ENCODE results near the gene SHH.
"Not testable (repeated sequence)": the region's sequence is repeated elsewhere in the genome, so short reads cannot be mapped to it uniquely, and the experiment has no call there.

SHH gene

DNA sequence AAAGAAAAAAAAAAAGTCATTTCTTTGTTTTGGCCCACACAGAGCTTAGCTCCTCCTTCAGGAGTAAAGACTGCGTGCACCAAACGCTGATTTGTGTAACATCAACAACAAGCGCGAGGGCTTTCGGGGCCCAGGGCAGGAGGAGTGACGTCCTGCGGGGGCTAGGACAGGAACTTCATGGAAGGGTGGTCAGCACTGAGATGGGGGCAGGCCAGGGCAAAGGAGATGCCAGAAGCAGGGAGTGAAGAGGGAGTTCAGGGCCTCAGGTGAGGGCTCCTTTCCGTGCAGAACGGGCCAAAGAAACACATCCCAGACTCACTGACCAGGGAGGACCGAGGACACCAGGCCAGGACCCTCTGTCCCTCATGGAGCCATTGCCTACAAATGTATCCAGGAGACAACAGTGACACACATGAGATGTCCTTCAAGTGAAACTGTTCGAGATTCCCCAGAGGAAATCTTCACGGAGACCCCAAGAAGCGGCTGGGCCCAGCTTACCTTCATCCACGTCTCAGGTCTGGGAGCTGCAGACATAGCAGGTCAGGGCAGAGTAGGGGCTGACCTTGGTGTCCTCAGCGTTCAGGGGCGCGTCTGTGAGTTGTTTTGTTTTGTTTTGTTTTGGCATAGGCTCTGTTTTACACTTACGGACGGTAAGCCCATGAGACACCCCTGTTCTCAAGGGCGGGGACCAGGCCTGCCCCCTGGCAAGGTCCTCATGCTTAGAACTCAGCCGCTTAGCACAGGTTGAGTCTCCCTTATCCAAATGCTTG is 30.4 kb upstream of the SHH start:
- no peak for DNase-seq (ENCODE audit: low spot score)

DNA sequence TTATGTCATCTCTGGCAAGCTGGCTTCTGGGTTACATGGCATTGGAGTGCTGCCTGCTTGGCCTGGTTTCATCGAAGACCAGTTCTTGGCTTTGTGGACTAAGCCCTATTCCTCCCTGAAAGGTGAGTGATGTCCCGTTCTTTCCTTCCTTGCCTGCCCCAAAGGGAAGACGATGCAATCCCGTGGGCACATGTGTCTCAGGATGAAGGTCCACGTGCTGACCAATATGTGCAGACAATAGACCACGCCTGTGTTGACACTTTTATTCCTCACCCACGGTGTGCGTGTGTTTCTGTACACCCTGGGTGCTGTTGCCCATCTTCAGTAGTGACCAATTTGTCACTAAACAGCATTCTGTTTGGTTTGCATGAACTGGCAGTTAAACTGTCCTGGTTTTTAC is 28.6 kb upstream of the SHH start:
- DNase-seq (ENCODE audit: low spot score) = no peak

DNA sequence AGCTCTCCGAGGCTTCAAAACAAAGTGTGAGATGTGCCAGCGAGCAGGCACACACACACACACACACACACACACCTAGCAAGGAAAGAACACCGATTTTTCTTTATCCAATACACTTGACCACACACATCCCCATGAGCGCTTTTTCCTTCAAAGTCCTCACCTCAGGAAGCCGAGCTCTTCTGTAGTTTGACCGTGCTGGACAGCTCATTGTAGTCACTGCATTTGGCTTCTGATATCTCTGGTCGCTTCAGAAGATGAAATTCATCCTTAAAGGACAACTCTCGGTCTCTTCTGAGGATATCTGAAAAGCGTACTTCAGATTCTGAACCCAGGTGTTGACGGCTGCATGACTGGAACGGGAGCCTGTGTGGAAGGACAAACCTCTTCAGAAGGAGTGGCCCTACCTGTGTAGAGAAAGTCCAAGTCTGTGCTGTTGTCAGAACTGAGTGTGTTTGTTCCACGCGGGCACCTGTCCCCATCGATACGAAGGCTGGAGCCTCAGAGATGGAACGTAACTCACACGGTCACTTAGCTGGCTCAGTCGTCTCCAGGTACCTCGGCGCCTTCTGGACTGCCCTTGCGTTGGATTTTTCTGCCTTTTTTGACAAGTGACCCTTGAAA is 28.1 kb upstream of the SHH start:
- no peak for DNase-seq (ENCODE audit: low spot score)

DNA sequence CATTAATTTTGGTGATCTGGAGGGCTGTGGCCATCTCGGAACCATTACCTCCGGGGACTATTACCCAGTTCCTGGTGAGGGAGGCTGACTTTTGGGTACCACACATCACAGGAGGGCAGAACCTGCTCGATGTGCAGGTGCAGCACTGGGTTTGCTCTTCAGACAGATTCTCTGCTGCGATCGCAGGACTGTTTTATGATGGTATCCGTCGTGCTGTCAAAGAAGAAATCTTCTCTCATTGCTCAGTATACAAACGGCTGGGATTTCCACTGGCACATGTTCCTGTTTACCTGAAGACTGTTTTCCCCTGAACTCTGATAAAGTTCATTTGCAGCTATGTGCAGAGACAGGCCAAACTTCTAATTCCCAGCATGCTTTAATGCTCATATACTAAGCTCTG is 27.2 kb upstream of the SHH start:
- DNase-seq (ENCODE audit: low spot score) = no peak

DNA sequence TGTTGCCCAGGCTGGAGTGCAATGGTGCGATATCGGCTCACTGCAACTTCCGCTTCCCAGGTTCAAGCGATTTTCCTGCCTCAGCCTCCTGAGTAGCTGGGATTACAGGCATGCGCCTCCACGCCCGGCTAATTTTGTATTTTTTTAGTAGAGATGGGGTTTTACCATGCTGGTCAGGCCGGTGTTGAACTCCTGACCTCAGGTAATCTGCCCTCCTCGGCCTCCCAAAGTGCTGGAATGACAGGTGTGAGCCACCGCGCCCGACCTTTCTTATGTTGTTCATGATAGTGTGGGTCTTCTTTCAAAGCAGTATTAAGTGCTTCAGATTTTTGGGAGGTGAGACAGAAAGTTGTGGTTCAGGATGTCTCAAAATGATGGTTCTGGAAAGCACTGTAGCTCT is 26.0 kb upstream of the SHH start:
- not testable (repeated sequence) for DNase-seq (ENCODE audit: low spot score)

DNA sequence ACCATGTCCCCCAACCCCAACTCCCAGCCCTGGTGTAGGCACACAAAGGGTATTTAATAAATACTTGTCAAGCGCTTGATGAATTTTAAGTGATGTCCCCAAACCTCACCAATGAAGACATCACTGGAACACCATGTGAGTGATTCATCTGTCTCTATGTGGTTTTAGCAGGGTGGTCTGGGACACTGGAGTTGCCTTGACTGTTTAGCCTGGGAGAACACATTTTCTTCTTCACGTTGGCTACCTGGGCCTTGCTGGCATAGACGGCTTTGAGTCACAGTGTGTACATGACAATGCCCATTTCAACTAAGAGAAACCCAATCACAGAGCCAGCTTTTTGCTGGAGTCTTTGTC is 24.8 kb upstream of the SHH start:
- DNase-seq (ENCODE audit: low spot score) = no peak

DNA sequence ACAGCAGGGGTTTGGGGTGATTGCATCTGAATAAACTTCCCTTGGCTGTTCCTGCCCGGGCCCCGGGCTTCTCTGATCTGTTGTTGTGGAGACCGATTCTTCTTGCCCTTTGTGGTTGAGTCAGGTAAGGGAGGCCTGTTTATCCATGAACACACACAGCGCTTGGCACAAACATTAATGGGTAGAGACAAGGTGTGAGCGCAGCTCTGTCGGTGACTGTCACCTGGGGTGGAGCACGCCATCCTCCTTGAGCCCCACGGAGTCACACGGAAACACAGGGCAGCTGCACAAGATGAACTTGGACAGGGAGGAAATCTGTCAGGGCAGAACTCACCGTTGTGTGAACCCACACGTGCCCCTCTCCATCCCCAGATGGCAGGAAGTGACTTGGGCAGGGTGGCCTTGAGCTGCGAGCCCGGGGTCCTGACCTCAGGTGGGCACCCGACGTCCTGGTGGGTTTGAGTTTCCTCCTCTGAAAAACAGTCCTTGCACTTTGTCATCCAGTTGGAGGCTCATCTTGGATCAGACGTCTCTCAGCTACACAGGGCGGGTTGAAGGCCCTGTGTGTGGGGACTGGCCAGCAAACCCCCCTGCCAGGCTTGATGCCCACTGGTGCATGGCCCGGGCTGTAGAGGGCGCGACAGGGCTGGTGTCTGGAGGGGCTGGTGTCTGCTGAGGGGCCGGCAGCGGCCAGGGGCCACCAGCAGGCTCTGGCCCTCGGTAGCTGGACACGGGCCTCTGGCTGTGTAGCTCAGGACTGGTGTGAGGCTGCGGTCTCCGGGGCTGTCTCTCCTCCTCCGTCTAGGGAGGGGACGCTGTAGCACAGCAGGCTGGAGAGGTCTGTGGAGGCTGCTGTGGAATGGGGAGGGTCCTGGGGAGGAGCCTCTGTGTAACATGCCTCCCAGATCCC is 24.2 kb upstream of the SHH start:
- no peak for DNase-seq (ENCODE audit: low spot score)

DNA sequence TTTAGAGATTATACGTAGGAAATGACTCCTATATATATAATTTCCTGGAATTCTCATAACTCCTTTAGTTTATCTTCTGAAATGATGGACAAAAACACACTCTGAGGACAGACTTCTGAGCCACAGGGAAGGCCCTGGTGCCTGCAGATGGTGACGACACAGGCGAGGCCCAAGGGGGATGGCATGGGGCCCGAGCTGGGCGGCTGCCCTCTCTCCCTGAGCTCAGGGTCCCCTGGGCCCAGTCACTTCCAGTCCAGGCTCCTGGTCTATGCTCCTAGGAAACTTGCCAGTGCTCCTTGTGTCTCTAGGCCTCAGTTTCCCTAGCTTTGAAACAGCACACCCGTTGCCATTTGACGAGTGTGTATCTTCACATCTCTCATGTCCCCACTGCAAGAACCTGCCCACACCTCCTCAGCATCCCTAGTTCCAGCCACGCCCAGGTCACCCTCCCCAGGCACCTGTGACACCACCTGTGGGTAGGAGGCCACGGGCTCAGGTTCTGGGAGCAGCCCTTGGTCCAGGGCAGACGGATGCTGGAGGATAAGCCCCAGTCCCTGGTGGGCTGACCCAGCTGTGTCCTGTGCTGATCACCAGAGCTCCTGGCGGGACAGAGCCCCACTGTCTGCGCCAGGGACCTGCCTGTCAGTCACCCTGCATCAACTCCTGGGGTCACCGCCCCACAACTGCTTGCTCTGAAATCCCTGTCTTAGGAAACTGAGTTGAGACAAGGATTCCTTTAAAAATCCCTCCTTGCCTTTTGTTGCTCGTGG is 23.4 kb upstream of the SHH start:
- DNase-seq (ENCODE audit: low spot score) = no peak

DNA sequence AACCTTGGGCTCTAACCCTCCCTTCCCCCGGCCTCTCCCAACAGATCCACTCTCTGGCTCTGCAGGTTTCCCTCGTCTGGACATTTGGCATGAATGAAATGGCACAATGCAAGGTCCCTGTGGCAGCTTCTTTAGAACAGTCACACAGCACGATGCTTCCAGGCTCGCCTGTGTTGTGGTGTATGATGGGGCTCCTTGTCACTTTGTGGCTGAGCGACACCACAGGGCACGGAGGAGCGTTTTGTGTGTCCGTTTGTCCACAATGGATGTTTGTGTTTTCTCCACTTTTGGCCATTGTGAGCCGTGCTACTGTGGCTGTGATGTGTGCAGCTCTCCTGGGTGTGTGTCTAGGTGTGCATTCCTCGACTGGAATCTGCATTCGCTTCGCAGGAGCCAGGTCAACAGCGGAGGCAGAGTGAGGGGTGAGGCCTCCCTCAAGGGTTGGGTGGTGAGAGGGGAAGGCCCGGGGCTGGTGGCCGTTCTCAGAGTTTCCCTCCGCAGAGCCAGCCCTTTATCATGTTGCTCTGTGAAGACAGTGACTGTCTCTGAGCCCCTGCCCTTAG is 22.3 kb upstream of the SHH start:
- DNase-seq (ENCODE audit: low spot score) = no peak

DNA sequence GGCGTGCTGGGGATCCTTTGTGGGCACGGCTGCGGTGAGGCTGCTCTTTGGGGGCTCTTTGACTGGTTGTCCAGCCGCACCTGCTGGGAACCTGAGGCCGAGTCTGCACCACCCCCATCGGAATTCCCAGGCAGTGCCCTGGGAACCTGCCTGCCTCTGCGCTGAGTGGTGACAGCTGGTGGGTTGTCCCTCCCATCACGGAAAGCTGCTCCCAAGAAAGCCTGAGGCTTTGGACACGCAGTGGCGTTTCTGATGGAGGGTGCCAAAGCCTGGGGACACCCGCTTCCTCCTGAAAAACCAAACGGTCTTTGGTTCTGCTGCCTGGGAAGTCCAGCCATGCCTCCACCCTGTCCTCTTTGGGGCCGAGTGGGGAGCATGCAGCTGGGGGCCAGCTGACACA is 21.4 kb upstream of the SHH start:
- DNase-seq (ENCODE audit: low spot score) = no peak

DNA sequence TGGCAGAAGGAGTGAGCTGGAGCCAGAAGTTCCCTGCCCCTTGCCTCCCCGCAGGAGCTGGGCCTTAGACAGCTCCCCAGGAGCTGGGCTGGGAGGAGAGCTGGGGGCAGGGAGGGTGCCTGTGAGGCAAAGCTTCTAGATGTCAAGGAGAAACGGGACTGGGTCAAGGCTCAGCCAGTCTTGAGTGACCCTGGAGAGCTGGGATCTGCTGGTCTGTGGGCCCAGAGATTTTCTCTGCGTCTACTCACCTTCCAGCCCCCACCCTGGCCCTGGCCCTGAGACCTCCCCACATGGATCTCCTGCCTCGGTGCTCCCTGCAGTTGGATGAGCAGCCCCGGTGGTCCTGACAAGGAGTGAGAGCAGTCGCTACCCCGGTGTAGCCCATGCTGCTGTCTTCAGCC is 20.3 kb upstream of the SHH start:
- no peak for DNase-seq (ENCODE audit: low spot score)

DNA sequence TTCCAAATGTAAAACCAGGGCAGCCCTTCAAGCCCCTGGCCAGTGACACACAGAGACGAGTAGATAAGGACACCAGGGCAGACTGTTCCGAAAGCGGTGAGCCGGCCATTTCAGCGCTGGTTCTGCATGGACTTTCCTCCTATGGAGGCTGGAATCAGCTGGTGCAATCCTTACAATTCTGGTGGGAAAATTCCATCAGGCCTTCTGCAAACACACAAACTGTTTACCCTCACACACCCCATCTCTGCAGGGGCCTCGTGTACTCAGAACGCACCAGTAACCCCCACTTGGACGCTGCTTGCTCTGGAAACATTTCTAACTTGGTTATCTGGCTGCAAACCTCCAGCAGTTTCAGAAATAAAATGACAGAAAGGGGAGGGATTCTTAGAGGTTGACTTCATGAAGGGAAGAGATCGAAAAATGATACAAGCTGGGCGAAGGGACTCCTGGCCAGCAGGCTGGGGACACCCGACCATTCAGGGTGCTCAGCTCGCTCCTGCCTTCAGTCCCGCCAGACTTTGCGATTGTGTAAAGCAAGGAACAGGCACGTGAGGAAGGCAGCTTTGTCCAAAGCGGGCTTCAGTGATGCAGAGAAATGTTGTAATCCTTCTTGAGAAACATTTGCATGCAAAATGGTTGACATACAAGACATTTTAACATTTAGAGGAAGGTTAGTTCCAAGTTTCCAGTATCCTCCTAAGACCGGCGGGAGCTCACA is 19.7 kb upstream of the SHH start:
- no peak for DNase-seq (ENCODE audit: low spot score)

DNA sequence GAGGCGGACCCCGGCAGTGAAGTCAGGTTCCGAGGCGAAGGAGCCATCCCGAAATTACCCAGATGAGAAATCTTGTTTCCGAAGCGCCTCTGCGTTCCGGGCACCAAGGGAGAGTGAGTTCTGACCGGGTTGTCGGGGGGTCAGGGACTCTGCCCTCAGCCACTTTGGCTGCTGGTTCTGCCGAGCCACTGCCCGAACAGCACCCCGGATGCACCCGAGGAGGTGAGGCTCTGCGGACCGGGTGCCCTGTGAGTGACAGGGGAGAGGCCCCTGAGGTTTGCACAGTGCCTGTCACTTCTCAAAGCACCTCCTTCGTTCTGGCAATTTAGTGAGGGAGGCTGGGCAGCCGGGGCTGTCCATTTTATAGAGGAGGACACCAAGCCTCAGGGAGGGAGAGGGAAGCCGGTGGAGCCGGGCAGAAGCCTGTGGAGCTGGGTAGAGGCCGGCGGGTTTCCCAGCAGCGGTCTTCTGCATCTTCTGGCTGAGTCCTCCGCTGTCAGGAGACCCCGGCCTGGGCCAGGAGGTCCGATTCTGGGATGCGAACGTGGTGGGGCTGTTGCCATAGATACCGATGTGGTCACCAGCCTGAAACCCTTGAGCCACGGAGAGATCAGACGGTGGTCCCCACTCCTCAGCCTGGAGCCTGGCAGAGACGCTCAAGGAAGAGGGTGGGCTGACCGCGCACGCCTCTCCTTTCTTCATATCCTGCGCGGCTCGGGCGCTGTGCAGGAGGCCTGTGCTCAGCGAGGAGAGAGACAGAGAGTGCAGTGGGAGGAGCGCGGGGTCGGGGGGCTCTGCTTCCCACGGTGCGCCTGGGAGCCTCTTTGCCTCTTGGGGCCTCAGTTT is 18.9 kb upstream of the SHH start:
- no peak for DNase-seq (ENCODE audit: low spot score)

DNA sequence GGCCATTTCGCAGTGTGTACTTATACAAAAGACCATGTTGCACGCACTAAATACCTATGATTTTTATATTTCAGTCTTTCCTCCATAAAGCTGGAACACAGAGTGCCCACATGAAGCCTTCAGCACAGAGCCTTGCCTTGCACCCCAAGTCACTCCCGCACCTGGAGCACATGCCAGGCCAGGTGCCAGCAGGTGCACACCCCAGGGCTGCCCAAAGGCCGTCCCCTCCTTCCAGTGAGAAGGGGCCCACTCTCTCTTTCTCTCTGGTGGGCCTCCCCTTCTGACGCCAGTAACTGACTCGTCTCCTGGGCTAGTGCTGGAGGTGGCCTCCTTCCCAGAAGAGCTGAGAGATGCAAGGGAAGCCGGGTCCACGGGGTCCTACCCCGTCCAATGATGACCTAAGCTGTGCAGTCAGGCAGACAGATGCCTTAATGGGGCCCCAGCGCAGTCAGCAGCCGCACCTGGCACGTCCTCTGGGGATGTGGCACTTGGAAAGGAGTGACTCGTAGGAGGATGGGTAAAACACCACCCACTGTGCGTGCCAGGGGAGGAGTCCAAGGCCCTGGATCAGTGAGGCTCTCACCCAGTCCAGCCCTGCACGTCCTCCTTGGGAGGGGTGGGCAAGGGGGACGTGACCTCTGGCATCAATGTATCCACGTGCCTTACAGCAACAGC is 17.7 kb upstream of the SHH start:
- DNase-seq (ENCODE audit: low spot score) = no peak

DNA sequence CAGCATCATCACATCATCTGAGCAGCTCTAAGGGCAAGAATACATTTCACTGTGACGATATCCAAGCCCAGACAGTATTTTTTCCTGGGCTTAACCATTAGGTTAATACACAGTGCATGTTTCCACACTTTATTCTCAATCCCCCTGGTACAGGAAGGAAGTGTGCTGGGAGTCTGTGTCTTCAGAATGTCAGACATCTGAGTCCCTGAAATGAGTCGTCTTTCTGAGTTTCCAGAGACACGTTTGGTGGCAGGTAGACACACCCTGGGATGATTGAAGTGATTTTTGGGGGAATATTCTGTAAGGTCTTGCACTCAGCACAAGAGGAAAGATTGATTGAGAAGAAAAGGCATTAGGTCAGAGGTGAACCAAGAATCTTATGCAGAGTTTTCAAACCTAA is 13.1 kb upstream of the SHH start:
- DNase-seq (ENCODE audit: low spot score) = no peak

DNA sequence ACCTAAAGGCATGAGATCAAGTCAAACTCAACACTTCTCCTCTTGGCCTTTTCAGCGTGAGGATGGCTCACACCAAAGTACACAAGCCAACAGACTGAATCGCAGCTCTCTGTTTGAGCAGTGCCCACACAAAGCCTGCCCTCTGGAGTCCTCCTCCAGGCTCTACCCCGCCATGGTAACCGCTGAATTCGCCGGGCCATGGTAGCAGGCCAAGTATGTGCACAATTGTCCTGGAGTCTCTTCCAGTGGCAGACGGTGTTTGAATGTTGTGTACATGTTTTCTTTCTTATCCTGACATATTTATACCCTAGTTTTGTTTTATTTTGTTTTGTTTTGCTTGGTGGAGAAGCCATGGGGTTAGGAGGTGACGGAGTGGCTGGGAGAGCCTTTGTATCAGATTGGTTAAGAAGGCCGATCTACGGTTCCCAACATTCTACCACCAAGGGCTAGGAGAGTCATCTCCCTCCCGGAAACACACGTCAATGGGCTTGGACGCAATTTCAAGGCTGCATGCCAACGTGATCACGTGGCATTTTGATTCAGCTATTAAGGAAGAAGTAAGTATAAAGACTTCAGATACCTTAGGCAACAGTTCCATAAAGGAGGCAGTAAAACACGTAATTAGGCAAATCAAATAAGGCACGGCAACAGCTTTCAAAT is 12.1 kb upstream of the SHH start:
- no peak for DNase-seq (ENCODE audit: low spot score)

DNA sequence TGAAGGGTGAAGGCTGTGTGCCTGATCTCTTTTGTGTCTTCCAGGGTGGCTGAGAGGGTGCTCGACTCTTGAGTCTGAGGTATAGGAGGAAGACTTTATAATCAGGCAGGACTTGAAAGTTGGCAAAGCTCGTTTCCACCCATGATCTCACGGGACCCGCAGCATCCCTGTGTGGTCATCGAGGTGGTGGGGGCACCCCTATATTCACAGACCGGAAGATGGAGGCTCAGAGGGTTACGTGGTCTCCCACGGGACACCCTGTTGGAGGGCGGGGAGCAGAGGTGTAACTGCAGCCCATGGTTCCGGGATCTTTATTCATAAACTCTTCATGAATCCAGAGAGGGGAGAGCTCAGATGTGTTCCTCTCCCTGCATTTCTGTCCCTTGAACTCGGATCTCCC is 9.6 kb upstream of the SHH start:
- no peak for DNase-seq (ENCODE audit: low spot score)

DNA sequence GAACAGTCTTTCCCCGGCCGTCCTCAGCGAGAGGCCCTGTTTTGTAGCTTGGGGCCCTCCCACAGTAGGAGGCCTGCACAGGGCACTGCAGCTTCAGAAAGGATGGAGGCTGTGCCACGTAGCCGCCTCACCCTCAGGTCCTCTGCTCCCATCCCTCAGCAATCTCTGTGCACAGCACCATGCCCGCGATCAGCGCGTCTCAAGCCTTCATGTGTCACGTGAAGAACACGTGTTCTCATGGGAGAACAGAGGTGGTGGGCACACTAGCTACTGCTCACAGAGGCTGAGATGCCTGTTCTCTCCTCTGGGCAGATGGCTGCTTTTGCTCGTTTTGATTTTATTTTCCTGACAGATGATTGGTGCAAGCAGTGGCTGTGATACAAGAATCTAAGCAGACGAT is 8.5 kb upstream of the SHH start:
- DNase-seq (ENCODE audit: low spot score) = no peak

DNA sequence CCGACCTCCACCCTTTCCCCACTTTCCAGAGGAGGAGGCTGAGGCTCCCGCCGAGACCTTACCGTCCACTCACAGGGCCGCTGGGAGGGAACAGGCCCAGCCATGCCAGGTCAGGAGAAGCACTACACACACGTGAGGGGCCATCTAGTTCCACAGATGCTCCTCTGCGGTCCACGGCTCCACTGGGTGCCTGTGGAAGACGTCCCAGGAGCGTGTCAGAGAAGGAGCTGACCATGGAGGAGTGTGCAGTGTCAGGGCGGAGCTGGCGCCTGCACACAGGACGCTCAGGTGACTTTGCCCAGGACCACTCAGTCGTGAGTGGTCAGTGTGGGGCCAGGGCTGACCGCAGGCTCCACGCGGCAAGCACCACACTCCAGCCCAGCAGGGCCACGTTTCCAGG is 8.0 kb upstream of the SHH start:
- no peak for DNase-seq (ENCODE audit: low spot score)

All from putamen (tissue), 1 donor.